Mucosa of rectum (tissue), 2 donors: ENCODE measurements around the gene PRXL2A.

Experiments
- H3K27ac ChIP-seq, 2 donors: one replicate each; pipeline ENCODE4 v1.7.0; 2013; ENCODE audit warnings: inconsistent platforms in 2 of 2, low read depth in 2 of 2, low read length in 2 of 2
- H3K27me3 ChIP-seq, 2 donors: one replicate each; pipeline ENCODE4 v1.7.0; 2013; ENCODE audit warnings: low read length in 2 of 2; ENCODE audit not compliant: control insufficient read depth in 2 of 2, insufficient read depth in 2 of 2
- H3K36me3 ChIP-seq, 2 donors: one replicate each; pipeline ENCODE4 v1.7.0; 2013; ENCODE audit warnings: low read length in 2 of 2; ENCODE audit not compliant: control insufficient read depth in 2 of 2, insufficient read depth in 2 of 2
- H3K4me1 ChIP-seq, 2 donors: one replicate each; pipeline ENCODE4 v1.7.0; 2013; ENCODE audit warnings: low read length in 2 of 2, mild to moderate bottlenecking in 1 of 2; ENCODE audit not compliant: control insufficient read depth in 2 of 2, insufficient read depth in 2 of 2
- H3K4me3 ChIP-seq, 2 donors: one replicate each; pipeline ENCODE4 v1.7.0; 2013; ENCODE audit warnings: low read length in 2 of 2
- H3K9ac ChIP-seq, 2 donors: one replicate each; pipeline ENCODE4 v1.7.0; 2013; ENCODE audit warnings: low read length in 2 of 2, low read depth in 1 of 2, mild to moderate bottlenecking in 1 of 2
- H3K9me3 ChIP-seq, 2 donors: one replicate each; pipeline ENCODE4 v1.7.0; 2013; ENCODE audit warnings: low read length in 2 of 2; ENCODE audit not compliant: control insufficient read depth in 2 of 2
- donor health status: healthy.
- donor health status: Normal muscosa, but diverticular disease.

Gene PRXL2A

DNA sequence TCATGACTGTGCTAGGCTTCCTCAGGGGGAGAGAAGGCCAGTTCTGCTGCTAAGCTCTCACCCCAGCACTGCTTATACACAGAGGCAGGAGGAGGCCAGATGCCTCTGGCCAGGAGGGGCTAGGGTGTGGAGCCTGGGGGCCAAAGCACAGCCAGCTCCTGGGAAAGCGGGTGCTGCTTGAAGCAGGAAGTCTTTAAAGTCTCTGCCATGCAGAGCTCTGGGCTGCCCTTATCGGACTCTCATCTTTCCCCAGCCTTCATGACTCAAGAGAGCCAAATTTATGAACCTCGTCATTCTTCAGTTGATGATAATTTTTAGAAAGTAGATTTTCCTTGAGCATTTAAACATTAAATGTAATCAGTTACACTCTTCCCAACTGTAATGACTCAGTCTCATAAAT, 34.5 kb downstream of the PRXL2A start:
- Histone ChIP-seq H3K9me3 (no peaks in the 10 kb centered on the region), H3K27ac (no peak overlapping the region), H3K27me3 (no peaks in the 10 kb centered on the region), H3K4me1 (peaks cover 0 to 2% of the 10 kb centered on the region in 2 donors), H3K36me3 (no peaks in the 10 kb centered on the region), H3K4me3 (no peak overlapping the region), H3K9ac (no peak overlapping the region)

DNA sequence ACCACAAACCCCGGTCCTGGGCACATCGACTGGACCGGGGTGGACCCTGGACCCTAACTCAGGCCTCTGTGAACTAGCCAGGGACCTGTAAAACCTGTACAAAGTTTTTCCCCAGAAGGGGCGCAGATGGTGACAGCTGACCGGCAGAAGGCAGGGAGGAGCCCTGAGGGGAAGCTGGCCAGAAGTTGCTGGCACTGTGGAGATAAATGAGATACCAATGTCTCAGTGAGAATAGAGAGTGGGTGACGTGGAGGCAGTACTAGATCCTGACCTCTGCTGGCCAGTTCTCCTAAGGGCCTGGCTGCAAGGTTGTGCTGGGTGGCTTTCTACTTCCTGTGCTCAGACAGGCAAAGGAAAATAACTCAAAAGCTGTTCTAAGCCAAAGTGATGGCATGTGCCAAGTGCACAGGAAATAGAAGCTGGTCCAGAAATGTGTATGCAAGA, 35.2 kb downstream of the PRXL2A start:
- no peak overlapping the region for H3K9ac ChIP-seq
- no peaks in the 10 kb centered on the region for H3K36me3 ChIP-seq
- peaks cover 0 to 2% of the 10 kb centered on the region in 2 donors for H3K4me1 ChIP-seq
- no peak overlapping the region for H3K27ac ChIP-seq
- no peaks in the 10 kb centered on the region for H3K27me3 ChIP-seq
- H3K4me3 ChIP-seq: no peak overlapping the region
- no peaks in the 10 kb centered on the region for H3K9me3 ChIP-seq

DNA sequence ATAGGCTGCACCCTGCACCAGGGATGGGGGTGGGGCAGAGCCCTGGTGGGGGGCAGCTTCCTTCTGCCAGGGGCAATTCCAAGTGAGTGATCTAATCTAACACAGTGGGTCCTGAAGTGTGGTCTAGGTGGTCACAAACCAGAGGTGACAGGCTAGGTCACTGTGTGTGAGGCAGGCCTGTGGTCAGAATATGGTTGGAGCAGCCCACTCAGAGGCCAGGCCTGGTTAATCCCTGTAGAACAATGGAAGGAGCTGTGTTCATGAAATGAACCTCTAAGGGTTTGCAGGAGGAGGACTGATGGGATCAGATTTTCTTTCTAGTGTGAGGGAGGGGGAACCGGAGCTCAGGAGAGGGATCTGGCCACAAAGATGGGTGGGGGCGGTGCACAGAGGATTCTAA, 35.8 kb downstream of the PRXL2A start:
- Histone ChIP-seq H3K27ac (no peak overlapping the region), H3K4me3 (no peak overlapping the region), H3K4me1 (peaks cover 0 to 2% of the 10 kb centered on the region in 2 donors), H3K27me3 (no peaks in the 10 kb centered on the region), H3K9me3 (no peaks in the 10 kb centered on the region), H3K36me3 (no peaks in the 10 kb centered on the region), H3K9ac (no peak overlapping the region)

DNA sequence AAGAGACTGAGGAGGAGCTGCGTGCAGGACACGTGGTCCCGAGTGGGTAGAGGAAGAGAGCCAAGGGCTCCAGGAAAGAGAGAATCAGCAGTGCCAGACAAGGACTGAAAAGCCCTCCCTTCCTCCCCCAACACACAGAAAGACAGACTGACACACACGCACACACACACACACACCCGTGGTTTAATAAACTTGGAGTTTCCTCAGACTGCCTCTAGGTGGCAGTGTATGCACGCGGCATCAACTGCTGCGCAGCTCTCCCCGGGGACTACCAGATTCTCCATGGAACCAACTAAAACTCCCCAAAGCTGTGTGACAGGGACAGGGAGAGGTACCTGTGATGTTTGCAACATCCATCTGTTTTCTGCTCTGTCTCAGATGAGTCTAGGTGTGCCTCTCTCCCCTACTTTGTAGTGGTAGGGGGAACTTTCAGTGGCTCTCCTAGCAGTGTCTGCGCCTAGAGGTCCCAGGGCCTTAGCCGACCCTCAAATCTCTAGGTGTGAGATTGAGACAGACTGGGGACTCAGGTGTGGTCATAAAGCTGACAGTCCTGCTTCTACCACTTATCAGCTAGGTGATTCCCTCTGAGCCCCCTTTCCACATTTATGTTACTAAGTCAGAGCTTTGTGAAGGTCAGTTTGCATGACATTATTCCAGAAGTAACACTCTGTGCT, 36.4 kb downstream of the PRXL2A start:
- H3K4me1 ChIP-seq: peaks cover 0 to 5% of the 10 kb centered on the region in 2 donors
- no peaks in the 10 kb centered on the region for H3K9me3 ChIP-seq
- H3K27me3 ChIP-seq: no peaks in the 10 kb centered on the region
- no peaks in the 10 kb centered on the region for H3K36me3 ChIP-seq
- H3K27ac ChIP-seq: no peak overlapping the region
- H3K9ac ChIP-seq: no peak overlapping the region
- H3K4me3 ChIP-seq: no peak overlapping the region

DNA sequence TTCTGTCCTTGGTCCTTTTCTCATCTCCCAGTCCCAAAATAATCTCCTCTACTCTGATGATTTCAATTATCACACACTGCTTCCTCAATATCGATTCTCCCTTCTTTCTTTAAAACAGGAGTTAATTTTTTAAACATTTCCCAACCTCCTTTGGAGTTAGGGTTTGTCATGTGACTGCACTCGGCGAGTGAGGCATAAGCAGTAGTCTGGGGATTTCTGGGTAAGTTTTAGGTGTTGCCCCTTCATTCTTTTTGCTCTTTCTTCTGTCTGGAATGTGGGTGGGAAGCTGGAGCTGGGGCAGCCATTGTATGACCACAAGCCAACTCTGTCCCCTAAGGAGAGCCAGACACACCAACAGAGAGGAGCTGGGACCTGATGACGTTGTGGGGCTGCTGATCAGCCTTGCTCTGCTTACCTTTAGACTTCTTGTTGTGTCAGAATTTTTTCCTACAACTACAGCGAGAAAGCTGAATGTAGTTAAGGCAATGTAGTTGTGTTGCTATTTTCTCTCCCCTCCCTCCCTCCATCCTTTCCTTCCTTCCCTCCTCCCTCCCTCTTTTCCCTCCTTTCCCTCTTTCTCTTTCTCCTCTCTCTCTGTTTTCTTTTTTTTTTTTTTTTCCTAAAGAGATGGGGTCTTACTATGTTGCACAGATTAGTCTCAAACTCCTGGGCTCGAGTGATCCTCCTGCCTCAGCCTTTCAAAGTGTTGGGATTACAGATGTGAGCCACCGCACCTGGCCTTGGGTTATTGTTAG, 39.3 kb downstream of the PRXL2A start:
- H3K4me3 ChIP-seq: no peak overlapping the region
- H3K36me3 ChIP-seq: no peaks in the 10 kb centered on the region
- no peak overlapping the region for H3K27ac ChIP-seq
- H3K9me3 ChIP-seq: no peaks in the 10 kb centered on the region
- peaks cover 0 to 6% of the 10 kb centered on the region in 2 donors for H3K4me1 ChIP-seq
- H3K27me3 ChIP-seq: no peaks in the 10 kb centered on the region
- no peak overlapping the region for H3K9ac ChIP-seq

DNA sequence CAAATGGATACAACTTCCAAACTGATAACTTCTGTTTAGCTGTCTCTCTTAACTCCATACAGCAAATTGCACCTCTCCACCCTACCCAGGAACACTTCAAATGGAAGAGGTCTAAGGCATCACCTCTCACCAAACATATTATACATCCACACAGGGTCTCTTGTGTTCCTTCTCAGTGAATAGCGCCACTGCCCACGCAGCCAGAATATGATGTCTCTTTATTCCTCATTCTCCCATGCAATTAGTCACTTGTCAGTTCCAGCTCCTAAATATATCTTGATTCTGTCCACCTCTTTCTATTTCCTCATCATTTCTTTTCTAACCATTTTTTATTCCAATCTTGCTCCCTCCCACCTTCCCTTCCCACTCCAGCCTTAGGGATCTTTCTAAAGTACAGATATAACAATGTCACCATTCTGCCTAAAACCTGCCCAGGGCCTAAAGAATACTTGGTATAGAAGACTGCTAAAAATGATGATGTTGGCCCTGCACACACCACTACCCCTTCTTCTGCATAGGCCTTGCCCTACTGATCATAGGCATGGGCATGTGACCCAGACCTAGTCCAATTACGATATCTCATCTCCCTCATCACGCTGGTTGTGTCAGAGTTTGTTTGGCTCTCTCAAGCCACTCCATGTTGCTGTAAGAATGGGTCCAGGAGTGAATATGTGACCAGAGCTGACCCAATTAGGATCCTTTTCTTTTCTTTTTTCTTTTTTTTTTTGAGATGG, 40.0 kb downstream of the PRXL2A start:
- H3K27me3 ChIP-seq: no peaks in the 10 kb centered on the region
- H3K4me1 ChIP-seq: peaks cover 2 to 6% of the 10 kb centered on the region in 2 donors
- no peaks in the 10 kb centered on the region for H3K36me3 ChIP-seq
- no peak overlapping the region for H3K27ac ChIP-seq
- H3K9me3 ChIP-seq: no peaks in the 10 kb centered on the region
- H3K4me3 ChIP-seq: no peak overlapping the region
- H3K9ac ChIP-seq: no peak overlapping the region

DNA sequence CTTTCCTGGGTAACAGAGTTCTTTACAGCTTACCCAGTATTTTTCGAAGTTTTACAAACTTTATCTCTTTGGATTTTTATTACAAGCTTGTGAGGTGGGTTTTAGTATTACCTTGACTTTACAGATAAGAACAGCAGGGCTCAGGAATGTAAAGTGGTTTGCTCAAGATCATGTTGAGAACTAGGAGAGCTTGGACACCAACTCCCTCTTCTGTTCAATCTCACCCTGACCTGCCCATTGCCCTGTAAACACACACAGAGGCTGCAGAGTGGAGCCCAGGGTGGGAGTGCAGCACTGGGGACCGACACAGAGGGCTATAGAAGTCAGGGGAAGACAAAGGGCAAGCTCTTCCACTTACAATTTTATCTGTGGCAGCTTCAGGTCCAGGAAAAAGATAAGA, 41.2 kb downstream of the PRXL2A start:
- no peak overlapping the region for H3K9ac ChIP-seq
- H3K4me3 ChIP-seq: no peak overlapping the region
- H3K36me3 ChIP-seq: no peaks in the 10 kb centered on the region
- no peaks in the 10 kb centered on the region for H3K9me3 ChIP-seq
- no peaks in the 10 kb centered on the region for H3K27me3 ChIP-seq
- peaks cover 4% of the 10 kb centered on the region in 2 donors for H3K4me1 ChIP-seq
- H3K27ac ChIP-seq: no peak overlapping the region

DNA sequence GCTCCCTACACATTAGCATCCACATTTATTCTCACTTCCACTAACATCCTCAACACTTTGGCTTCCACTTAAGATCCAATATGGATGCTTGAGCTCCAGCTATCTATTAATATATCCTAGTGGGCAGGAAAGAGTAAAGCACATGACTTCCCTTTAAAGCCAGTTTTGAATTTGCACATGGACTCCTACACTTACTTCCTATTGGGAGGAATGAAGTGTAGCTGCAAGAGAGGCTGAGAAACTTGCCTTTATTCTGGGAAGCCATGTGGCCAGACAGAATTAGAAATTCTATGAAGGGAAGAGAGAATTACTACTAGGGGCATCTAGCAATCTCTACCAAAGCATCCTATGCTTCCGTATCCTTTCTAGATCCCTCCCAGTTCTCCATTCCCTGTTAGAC, 42.8 kb downstream of the PRXL2A start:
- Histone ChIP-seq H3K9ac (no peak overlapping the region), H3K4me1 (peaks cover 11 to 14% of the 10 kb centered on the region in 2 donors), H3K4me3 (no peak overlapping the region), H3K27me3 (no peaks in the 10 kb centered on the region), H3K9me3 (no peaks in the 10 kb centered on the region), H3K36me3 (no peaks in the 10 kb centered on the region), H3K27ac (no peak overlapping the region)

DNA sequence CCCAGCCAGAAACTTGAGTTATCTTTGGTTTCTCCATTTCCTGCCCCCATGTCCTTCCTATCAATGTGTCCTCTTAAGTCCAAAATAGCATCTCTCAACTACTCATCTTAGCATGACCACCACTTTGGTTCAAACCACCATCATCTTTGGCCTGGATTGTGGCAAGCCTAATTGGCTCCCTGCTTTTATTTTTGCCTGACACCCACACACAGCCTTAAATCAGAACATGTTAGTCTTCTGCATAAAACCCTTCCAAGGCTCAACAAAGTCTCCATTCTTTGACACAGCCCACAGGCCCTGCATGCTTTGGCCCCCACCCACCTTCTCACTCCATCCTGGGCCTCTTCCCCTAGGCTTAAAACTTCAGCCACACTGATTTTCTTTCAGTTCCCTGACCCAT, 43.7 kb downstream of the PRXL2A start:
- no peaks in the 10 kb centered on the region for H3K36me3 ChIP-seq
- H3K27ac ChIP-seq: no peak overlapping the region
- peaks cover 16 to 19% of the 10 kb centered on the region in 2 donors for H3K4me1 ChIP-seq
- H3K27me3 ChIP-seq: no peaks in the 10 kb centered on the region
- H3K4me3 ChIP-seq: no peak overlapping the region
- no peak overlapping the region for H3K9ac ChIP-seq
- H3K9me3 ChIP-seq: no peaks in the 10 kb centered on the region

DNA sequence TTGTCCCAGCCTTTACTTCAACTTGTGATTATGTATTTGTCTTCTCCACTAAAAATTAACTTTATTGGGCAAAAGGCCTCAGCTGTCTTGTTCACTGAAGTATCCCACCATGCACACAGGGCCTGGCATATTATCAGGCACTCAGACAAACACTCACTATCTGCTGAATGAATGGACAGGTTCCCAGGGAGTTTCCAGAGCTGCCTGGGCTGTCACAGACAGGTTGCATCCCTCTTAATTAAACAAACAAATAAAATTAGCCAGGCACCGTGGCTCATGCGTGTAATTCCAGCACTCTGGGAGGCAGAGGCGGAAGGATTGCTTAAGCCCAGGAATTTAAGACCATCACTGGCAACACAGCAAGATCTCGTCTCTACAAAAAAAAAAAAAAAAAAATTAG, 44.3 kb downstream of the PRXL2A start:
- Histone ChIP-seq H3K36me3 (no peaks in the 10 kb centered on the region), H3K27ac (no peak overlapping the region), H3K4me1 (peaks cover 20 to 22% of the 10 kb centered on the region in 2 donors)

More for the DNA sequence above, 44.3 kb downstream of the PRXL2A start:
- Histone ChIP-seq H3K9me3 (no peaks in the 10 kb centered on the region), H3K9ac (no peak overlapping the region), H3K4me3 (no peak overlapping the region), H3K27me3 (no peaks in the 10 kb centered on the region)
